K562 (cell line): ENCODE data around the gene MAK. TPM values are rescaled to one million over a fixed set of nuclear protein-coding genes. Genes with fewer than 3 reads are reported as not detected.
A peak's percentile ranks its signal among the peaks of the same experiment; 100 is the strongest.

Source experiments
- CAMTA2 ChIP-seq: fragments of 250-450 bp; sonication (Bioruptor Pico); conservative IDR thresholded peaks from 2 replicates; pipeline ENCODE4 v1.5.1; 2022
- CEBPG ChIP-seq, 3 experiments: fragments of 200-800 bp in 1 of 3; sonication (Bioruptor generic) in 1 of 3; sonication (generic) in 1 of 3; formaldehyde crosslinking in 1 of 3; IDR thresholded peaks in 2 of 3; conservative IDR thresholded peaks in 1 of 3; 2 replicates each; pipeline versions ENCODE4 v1.6.1 to v1.8.0; 2016 to 2022; ENCODE audit warnings: missing compliant biosample characterization in 2 of 3, missing genetic modification characterization in 2 of 3, mild to moderate bottlenecking in 1 of 3, missing genetic modification reagents in 1 of 3
- DIDO1 ChIP-seq: fragments of 450-650 bp; IDR thresholded peaks from 2 replicates; pipeline ENCODE4 v1.6.1; 2016; ENCODE audit warnings: low read depth, missing biosample characterization, missing genetic modification characterization
- KDM1A ChIP-seq, 2 experiments: fragments of 450-650 bp; IDR thresholded peaks; 2 replicates each; pipeline ENCODE4 v1.6.1; 2016; ENCODE audit warnings: mild to moderate bottlenecking in 2 of 2
- MEF2A ChIP-seq: IDR thresholded peaks from 2 replicates; pipeline ENCODE4 v1.6.1; 2011; ENCODE audit warnings: low read depth, mild to moderate bottlenecking, low read length, moderate library complexity; ENCODE audit not compliant: control insufficient read depth
- NR3C1 ChIP-seq: sonication (generic); formaldehyde crosslinking; IDR thresholded peaks from 2 replicates; pipeline ENCODE4 v1.8.1; 2022; ENCODE audit warnings: missing genetic modification reagents
- NR4A1 ChIP-seq, 2 experiments: fragments of 250-450 bp in 1 of 2; fragments of 450-650 bp in 1 of 2; sonication (Bioruptor Pico) in 1 of 2; IDR thresholded peaks; 2 replicates each; pipeline versions ENCODE4 v1.4.0 to v1.6.1; 2016 to 2020; ENCODE audit warnings: mild to moderate bottlenecking in 2 of 2, missing compliant biosample characterization in 1 of 2, missing genetic modification characterization in 1 of 2, moderate library complexity in 1 of 2
- RNF2 ChIP-seq: sonication (generic); IDR thresholded peaks from 2 replicates; pipeline ENCODE4 v1.6.1; 2016
- SMARCE1 ChIP-seq: fragments of 450-650 bp; IDR thresholded peaks from 2 replicates; pipeline ENCODE4 v1.7.1; 2016; ENCODE audit warnings: mild to moderate bottlenecking
- ZNF134 ChIP-seq: fragments of 250-450 bp; sonication (Bioruptor Pico); conservative IDR thresholded peaks from 2 replicates; pipeline ENCODE4 v1.4.0; 2020
- ZNF165 ChIP-seq: fragments of 250-450 bp; sonication (Bioruptor Pico); IDR thresholded peaks from 2 replicates; pipeline ENCODE4 v1.4.0; 2020; ENCODE audit warnings: borderline replicate concordance
- ZNF224 ChIP-seq: sonication (generic); formaldehyde crosslinking; IDR thresholded peaks from 2 replicates; pipeline ENCODE4 v1.8.0; 2022; ENCODE audit warnings: mild to moderate bottlenecking, missing genetic modification reagents
- polyA plus RNA-seq, 8 experiments: library from polyadenylated mRNA; depleted of rRNA in 4 of 8; stranded (reverse) in 5 of 8; unstranded in 3 of 8; fragments of >200 nt; fragmentation: Nextera tagmentation in 2 of 8; fragmentation: Illumina TruSeq in 1 of 8; extraction: Ambion mirVana in 2 of 8; extraction: Trizol in 1 of 8; gene quantifications; 2 replicates each; pipeline versions ENCODE4 v1.2.1 to v1.2.3, GENCODE V29; 2011 to 2014; ENCODE audit warnings: inconsistent platforms in 1 of 8, missing spikeins in 1 of 8
- total RNA-seq, 7 experiments: library from RNA; depleted of rRNA in 6 of 7; stranded (reverse); fragments of >200 nt in 6 of 7; fragmentation: Illumina TruSeq in 2 of 7; extraction: Trizol in 2 of 7; gene quantifications; 2 replicates each; pipeline versions ENCODE4 v1.2.1 to v1.2.3, GENCODE V29; 2011 to 2021; ENCODE audit warnings: low replicate concordance in 1 of 7
- TF ChIP-seq, protein P1 (sequence below): sonication (generic); formaldehyde crosslinking; IDR thresholded peaks from 2 replicates; pipeline ENCODE4 v1.8.0; 2022; ENCODE audit warnings: mild to moderate bottlenecking, missing genetic modification reagents
- TF ChIP-seq, protein P2 (sequence below): fragments of 450-650 bp; IDR thresholded peaks from 2 replicates; pipeline ENCODE4 v1.6.1; 2016; ENCODE audit warnings: missing biosample characterization, missing genetic modification characterization
- TF ChIP-seq, protein P3 (sequence below): sonication (generic); formaldehyde crosslinking; IDR thresholded peaks from 2 replicates; pipeline ENCODE4 v1.8.0; 2022; ENCODE audit warnings: mild to moderate bottlenecking, missing genetic modification reagents
- TF ChIP-seq, protein P4 (sequence below): fragments of 250-450 bp; sonication (Bioruptor Pico); IDR thresholded peaks from 2 replicates; pipeline ENCODE4 v1.4.0; 2020
- TF ChIP-seq, protein P5 (sequence below): fragments of 150-350 bp; conservative IDR thresholded peaks from 2 replicates; pipeline ENCODE4 v1.6.1; 2014; ENCODE audit warnings: low read length

Gene MAK
- total and polyA plus RNA-seq, 9 of the 15 experiments (the other 6 are each of a cell fraction or from before 2014, with no cell fraction given) = 0.25 to 1.1 (median 0.53) TPM

DNA sequence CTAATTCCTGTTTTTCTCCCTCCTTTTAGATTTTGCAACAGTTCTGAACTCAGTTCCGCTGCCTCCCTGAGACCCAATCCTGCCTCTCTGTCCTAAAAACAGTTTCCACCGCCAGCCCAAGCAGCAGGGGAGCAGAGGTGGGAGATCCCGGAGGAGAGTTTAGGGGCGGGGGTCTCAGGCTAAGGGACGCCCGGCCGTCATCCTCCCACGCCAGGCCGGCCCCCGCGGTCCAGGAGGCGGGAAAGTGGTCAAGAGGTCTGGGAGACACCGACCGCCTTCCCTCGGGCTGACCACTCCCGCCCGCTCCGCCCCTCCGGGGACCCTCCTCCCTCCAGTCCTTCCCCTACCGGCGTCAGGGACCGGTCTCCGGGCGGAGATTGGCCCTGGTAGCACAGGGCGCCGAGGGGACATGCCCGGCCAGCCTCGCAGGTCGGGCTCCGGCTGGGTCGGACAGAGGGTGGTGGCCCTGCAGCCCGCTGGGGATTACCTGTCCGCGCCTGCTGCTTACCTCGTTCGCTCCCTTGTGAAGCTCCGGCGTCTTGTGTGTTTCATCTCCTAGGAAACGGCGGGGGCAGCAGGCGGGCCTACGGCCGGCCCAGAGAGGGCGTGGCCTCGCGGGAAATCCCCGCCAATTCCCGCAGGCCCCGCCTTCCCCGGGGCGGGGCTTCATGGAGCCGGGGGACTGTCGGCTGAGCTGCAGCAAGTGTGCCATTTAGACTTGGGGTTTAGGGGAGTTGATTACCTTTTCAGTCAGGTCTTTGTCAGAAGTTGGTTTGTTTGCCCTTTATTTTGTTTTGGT lies at the start of gene MAK (continued):
- TF ChIP-seq, protein P1, sequence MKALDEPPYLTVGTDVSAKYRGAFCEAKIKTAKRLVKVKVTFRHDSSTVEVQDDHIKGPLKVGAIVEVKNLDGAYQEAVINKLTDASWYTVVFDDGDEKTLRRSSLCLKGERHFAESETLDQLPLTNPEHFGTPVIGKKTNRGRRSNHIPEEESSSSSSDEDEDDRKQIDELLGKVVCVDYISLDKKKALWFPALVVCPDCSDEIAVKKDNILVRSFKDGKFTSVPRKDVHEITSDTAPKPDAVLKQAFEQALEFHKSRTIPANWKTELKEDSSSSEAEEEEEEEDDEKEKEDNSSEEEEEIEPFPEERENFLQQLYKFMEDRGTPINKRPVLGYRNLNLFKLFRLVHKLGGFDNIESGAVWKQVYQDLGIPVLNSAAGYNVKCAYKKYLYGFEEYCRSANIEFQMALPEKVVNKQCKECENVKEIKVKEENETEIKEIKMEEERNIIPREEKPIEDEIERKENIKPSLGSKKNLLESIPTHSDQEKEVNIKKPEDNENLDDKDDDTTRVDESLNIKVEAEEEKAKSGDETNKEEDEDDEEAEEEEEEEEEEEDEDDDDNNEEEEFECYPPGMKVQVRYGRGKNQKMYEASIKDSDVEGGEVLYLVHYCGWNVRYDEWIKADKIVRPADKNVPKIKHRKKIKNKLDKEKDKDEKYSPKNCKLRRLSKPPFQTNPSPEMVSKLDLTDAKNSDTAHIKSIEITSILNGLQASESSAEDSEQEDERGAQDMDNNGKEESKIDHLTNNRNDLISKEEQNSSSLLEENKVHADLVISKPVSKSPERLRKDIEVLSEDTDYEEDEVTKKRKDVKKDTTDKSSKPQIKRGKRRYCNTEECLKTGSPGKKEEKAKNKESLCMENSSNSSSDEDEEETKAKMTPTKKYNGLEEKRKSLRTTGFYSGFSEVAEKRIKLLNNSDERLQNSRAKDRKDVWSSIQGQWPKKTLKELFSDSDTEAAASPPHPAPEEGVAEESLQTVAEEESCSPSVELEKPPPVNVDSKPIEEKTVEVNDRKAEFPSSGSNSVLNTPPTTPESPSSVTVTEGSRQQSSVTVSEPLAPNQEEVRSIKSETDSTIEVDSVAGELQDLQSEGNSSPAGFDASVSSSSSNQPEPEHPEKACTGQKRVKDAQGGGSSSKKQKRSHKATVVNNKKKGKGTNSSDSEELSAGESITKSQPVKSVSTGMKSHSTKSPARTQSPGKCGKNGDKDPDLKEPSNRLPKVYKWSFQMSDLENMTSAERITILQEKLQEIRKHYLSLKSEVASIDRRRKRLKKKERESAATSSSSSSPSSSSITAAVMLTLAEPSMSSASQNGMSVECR = peak; percentile 94; the same call in 1 of the 2 replicates
- TF ChIP-seq RNF2 (peak; percentile 52; the same call in 1 of the 2 replicates), ZNF165 (CRISPR knock-in tag) (no peak), MEF2A (no peak), ZNF134 (no peak), KDM1A (IDR thresholded peaks at IDR 0.05) (no peak), SMARCE1 (no peak), ZNF224 (CRISPR knock-in tag) (no peak), DIDO1 (tag) (no peak), CAMTA2 (CRISPR knock-in tag) (no peak), NR3C1 (CRISPR knock-in tag) (no peak), CEBPG (CRISPR knock-in tag; IDR thresholded peaks at IDR 0.05) (peak; percentile 36; the same call in 1 of the 2 replicates), CEBPG (tag; conservative IDR thresholded peaks at IDR 0.05 in 1 of 2, IDR thresholded peaks at IDR 0.05 in 1 of 2) (no peak), NR4A1 (CRISPR knock-in tag; IDR thresholded peaks at IDR 0.05) (no peak), NR4A1 (tag; IDR thresholded peaks at IDR 0.05) (no peak)
- TF ChIP-seq, protein P2, sequence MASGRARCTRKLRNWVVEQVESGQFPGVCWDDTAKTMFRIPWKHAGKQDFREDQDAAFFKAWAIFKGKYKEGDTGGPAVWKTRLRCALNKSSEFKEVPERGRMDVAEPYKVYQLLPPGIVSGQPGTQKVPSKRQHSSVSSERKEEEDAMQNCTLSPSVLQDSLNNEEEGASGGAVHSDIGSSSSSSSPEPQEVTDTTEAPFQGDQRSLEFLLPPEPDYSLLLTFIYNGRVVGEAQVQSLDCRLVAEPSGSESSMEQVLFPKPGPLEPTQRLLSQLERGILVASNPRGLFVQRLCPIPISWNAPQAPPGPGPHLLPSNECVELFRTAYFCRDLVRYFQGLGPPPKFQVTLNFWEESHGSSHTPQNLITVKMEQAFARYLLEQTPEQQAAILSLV (tag) = no peak
- TF ChIP-seq, protein P3, sequence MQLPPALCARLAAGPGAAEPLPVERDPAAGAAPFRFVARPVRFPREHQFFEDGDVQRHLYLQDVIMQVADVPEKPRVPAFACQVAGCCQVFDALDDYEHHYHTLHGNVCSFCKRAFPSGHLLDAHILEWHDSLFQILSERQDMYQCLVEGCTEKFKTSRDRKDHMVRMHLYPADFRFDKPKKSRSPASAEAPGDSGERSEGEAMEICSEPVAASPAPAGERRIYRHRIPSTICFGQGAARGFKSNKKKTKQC (CRISPR knock-in tag) = peak; percentile 91
- TF ChIP-seq, protein P4, sequence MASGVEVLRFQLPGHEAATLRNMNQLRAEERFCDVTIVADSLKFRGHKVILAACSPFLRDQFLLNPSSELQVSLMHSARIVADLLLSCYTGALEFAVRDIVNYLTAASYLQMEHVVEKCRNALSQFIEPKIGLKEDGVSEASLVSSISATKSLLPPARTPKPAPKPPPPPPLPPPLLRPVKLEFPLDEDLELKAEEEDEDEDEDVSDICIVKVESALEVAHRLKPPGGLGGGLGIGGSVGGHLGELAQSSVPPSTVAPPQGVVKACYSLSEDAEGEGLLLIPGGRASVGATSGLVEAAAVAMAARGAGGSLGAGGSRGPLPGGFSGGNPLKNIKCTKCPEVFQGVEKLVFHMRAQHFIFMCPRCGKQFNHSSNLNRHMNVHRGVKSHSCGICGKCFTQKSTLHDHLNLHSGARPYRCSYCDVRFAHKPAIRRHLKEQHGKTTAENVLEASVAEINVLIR (CRISPR knock-in tag) = no peak
- TF ChIP-seq, protein P5, sequence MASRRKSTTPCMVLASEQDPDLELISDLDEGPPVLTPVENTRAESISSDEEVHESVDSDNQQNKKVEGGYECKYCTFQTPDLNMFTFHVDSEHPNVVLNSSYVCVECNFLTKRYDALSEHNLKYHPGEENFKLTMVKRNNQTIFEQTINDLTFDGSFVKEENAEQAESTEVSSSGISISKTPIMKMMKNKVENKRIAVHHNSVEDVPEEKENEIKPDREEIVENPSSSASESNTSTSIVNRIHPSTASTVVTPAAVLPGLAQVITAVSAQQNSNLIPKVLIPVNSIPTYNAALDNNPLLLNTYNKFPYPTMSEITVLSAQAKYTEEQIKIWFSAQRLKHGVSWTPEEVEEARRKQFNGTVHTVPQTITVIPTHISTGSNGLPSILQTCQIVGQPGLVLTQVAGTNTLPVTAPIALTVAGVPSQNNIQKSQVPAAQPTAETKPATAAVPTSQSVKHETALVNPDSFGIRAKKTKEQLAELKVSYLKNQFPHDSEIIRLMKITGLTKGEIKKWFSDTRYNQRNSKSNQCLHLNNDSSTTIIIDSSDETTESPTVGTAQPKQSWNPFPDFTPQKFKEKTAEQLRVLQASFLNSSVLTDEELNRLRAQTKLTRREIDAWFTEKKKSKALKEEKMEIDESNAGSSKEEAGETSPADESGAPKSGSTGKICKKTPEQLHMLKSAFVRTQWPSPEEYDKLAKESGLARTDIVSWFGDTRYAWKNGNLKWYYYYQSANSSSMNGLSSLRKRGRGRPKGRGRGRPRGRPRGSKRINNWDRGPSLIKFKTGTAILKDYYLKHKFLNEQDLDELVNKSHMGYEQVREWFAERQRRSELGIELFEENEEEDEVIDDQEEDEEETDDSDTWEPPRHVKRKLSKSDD = 0 out of 2 replicates have a peak, but pooled peaks have one; percentile 20
